ENCODE results near the gene LRRC71. TPM values are rescaled to one million over a fixed set of nuclear protein-coding genes. Genes with fewer than 3 reads are reported as not detected.
A peak's percentile ranks its signal among the peaks of the same experiment; 100 is the strongest.

The LRRC71 gene
- total RNA-seq, 1 donor from 2014 or later, result 0.14 TPM

DNA sequence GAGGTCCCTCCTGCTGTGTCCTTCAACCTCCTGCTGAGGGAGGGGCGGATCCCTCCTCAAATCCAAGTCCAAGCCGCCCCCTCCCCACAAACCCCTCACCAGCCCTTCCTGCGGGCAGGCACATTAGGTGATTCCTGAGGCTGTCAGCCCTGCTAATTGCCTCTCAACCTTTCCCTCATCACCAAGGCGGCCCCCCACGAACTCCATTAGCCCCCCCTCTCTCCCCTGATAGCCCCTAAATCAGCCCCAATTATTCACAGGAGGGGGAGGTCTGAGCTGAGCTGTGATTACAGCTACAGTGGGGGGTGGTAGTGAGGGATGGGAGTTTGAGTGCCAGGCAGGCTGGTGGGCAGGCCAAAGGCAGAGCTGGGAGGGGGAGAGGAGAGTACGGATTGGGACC lies 32.7 kb upstream of the LRRC71 start:
- H3K9me3 Mint-ChIP-seq (ENCODE audit: unreplicated experiment), result no peaks in the 10 kb centered on the region
- no peak overlapping the region for H2AFZ ChIP-seq (ENCODE audit: low read depth, low read length)
- no peak overlapping the region for H3K4me3 ChIP-seq (ENCODE audit: insufficient read depth, low read depth, low read length)
- no peak overlapping the region for H3K4me3 Mint-ChIP-seq (ENCODE audit: unreplicated experiment)
- H3K9ac ChIP-seq (ENCODE audit: low read length), result no peak overlapping the region
- H3K36me3 Mint-ChIP-seq (ENCODE audit: low read depth, unreplicated experiment), result no peaks in the 10 kb centered on the region
- no peaks in the 10 kb centered on the region for H4K20me1 ChIP-seq (ENCODE audit: insufficient read depth, low read length)
- FAIRE-seq (no peak), DNase-seq (ENCODE audit: low read depth) (no peak)
- no peak overlapping the region for H3K27ac Mint-ChIP-seq (ENCODE audit: unreplicated experiment)
- H3K27me3 ChIP-seq (ENCODE audit: insufficient read depth, low read length), result peaks cover 21% of the 10 kb centered on the region
- H3K4me2 ChIP-seq (ENCODE audit: low read length), result no peak overlapping the region
- H3K79me2 ChIP-seq (ENCODE audit: insufficient read depth, low read length), result no peaks in the 10 kb centered on the region
- peaks cover 2% of the 10 kb centered on the region for H3K4me1 ChIP-seq (ENCODE audit: insufficient read depth, low read length)
- peaks cover 76% of the 10 kb centered on the region for H3K27me3 Mint-ChIP-seq (ENCODE audit: low read depth, unreplicated experiment)
- TF ChIP-seq EZH2 (IDR thresholded peaks at IDR 0.05; ENCODE audit: insufficient read depth, low read length), result no peak
- TF ChIP-seq, protein P1, sequence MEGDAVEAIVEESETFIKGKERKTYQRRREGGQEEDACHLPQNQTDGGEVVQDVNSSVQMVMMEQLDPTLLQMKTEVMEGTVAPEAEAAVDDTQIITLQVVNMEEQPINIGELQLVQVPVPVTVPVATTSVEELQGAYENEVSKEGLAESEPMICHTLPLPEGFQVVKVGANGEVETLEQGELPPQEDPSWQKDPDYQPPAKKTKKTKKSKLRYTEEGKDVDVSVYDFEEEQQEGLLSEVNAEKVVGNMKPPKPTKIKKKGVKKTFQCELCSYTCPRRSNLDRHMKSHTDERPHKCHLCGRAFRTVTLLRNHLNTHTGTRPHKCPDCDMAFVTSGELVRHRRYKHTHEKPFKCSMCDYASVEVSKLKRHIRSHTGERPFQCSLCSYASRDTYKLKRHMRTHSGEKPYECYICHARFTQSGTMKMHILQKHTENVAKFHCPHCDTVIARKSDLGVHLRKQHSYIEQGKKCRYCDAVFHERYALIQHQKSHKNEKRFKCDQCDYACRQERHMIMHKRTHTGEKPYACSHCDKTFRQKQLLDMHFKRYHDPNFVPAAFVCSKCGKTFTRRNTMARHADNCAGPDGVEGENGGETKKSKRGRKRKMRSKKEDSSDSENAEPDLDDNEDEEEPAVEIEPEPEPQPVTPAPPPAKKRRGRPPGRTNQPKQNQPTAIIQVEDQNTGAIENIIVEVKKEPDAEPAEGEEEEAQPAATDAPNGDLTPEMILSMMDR (IDR thresholded peaks at IDR 0.05; ENCODE audit: insufficient read depth, low read depth, low read length), result no peak
- H3K36me3 ChIP-seq (ENCODE audit: insufficient read depth, low read length), result no peaks in the 10 kb centered on the region
- H3K4me1 Mint-ChIP-seq (ENCODE audit: low read depth, unreplicated experiment), result peaks cover 7% of the 10 kb centered on the region
- no peak overlapping the region for H3K27ac ChIP-seq (ENCODE audit: low read depth, low read length)
- H3K9me3 ChIP-seq (ENCODE audit: insufficient read depth, low read depth, low read length), result no peaks in the 10 kb centered on the region

DNA sequence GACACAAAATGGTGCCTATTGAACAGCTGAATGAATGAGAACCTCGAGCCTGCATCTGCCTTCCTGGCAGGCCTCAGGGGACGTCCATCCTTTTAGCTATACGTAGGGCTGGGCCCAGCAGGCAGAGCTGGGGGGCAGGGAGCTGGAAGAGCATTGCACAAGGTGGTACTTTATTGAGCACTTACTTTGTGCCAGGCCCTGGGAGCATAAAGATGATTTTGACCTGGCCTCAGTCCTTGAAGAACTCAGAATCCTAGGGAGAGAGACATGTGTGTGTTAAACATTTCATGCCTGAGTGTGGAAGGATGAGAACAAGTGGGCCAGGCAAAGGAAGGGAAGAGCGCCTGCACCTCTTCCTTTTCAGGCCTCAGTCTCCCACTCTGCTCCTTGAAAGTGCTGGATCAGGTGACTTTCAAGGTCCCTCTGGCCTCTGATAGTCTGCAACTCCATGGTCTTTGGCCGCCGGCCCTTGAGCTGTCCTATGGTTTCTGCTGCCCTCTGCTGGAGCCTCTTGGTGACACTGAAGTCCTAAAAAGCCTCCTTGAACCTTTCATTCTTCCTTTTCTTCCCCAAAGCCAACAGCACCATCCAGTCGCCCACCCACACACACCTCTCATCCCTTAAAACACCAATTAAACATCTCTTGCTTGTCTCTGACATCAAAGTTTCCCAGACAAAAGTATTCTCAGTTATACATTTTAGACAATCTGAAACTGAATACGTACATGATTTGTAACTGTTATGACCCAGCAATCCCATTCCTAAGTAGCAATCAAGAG lies 30.4 kb upstream of the LRRC71 start:
- Histone ChIP-seq H3K36me3 (ENCODE audit: insufficient read depth, low read length) (no peaks in the 10 kb centered on the region), H4K20me1 (ENCODE audit: insufficient read depth, low read length) (no peaks in the 10 kb centered on the region), H3K4me1 (ENCODE audit: insufficient read depth, low read length) (peaks cover 20% of the 10 kb centered on the region), H3K27ac (ENCODE audit: low read depth, low read length) (no peak overlapping the region), H3K4me2 (ENCODE audit: low read length) (no peak overlapping the region), H3K27me3 (ENCODE audit: insufficient read depth, low read length) (peaks cover 12% of the 10 kb centered on the region), H2AFZ (ENCODE audit: low read depth, low read length) (no peak overlapping the region), H3K9me3 (ENCODE audit: insufficient read depth, low read depth, low read length) (no peaks in the 10 kb centered on the region), H3K4me3 (ENCODE audit: insufficient read depth, low read depth, low read length) (no peak overlapping the region), H3K79me2 (ENCODE audit: insufficient read depth, low read length) (peaks cover 14% of the 10 kb centered on the region), H3K9ac (ENCODE audit: low read length) (no peak overlapping the region)
- TF ChIP-seq, protein P1 (IDR thresholded peaks at IDR 0.05; ENCODE audit: insufficient read depth, low read depth, low read length), result peak; percentile 81
- no peak for TF ChIP-seq EZH2 (IDR thresholded peaks at IDR 0.05; ENCODE audit: insufficient read depth, low read length)
- peak overlapping the region; percentile 1 for H3K27ac Mint-ChIP-seq (ENCODE audit: unreplicated experiment)
- peaks cover 58% of the 10 kb centered on the region for H3K27me3 Mint-ChIP-seq (ENCODE audit: low read depth, unreplicated experiment)
- H3K36me3 Mint-ChIP-seq (ENCODE audit: low read depth, unreplicated experiment), result no peaks in the 10 kb centered on the region
- H3K9me3 Mint-ChIP-seq (ENCODE audit: unreplicated experiment), result no peaks in the 10 kb centered on the region
- FAIRE-seq (no peak), DNase-seq (ENCODE audit: low read depth) (peak; percentile 41)
- peaks cover 10% of the 10 kb centered on the region for H3K4me1 Mint-ChIP-seq (ENCODE audit: low read depth, unreplicated experiment)
- H3K4me3 Mint-ChIP-seq (ENCODE audit: unreplicated experiment), result no peak overlapping the region

Data from astrocyte (in vitro differentiated cells and primary cell).